Endometrium (tissue), 2 donors: Measurements from ENCODE around the gene PZP.
A peak's percentile ranks its signal among the peaks of the same experiment; 100 is the strongest.
"Not testable (repeated sequence)": the region's sequence is repeated elsewhere in the genome, so short reads cannot be mapped to it uniquely, and the experiment has no call there.

ENCODE experiments used
- FAIRE-seq: peaks from 2 replicates; lab custom pipeline; 2012; peaks lifted over from hg19 to GRCh38; lab: Jason Lieb, UNC
- donor health status: control.
- donor health status: control.

The PZP gene

GRCh38 chr12:9208229-9208628 lies at the start of gene PZP:
Gene PZP (minus strand): TSS chr12:9208395. CDS start chr12:9208341, 54 bp downstream.
- no peak for FAIRE-seq

DNA sequence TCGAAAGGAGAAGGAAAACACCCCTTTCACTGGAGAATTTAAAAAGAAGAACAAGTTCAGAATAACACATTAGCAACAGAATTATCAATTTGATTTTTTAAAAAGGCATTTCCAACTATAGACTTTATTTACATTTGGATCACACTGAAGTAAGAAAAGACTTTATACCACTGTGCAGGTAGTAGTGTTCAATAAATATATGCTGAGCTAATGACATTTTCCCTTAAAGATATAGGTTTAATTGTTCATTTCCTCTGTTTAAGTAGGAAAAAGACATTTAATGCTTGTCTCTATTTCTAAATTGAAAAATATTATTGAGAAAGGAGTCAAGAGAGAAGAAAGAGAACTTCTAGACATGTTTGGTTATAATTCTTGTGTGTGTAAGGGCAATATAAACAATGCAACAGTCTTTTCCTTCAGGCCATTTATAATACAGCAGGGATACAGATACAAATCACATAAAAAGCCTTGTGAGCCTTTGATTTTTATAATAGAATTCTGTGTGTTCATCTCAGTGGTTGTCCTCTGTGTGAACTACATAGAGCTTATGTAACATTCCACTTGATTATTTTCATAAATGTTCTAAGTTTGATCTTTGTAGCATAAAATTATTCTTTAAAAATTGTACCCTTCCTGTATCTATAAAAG lies 48.7 kb upstream of the PZP start:
- FAIRE-seq: no peak

DNA sequence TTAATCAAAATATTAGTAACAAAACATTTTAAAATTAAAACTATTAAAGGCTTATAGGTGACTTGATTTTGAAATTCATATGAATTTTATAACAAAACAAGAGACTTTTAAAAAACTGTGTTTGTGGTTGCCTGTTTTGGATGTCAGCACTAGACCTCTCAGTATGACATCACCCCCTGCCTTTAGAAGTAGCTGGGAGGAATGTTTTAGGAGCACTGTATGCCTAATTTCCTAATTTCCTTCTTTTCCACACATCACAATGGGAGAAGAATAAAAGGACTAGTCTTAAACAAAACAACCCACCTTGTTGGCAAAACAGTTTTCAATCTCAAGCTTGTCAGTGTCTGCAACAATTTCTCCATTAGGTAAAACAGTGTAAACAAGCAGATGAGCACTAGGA lies 48.1 kb upstream of the PZP start:
- no peak for FAIRE-seq

GRCh38 chr12:9255837-9256236 lies 47.6 kb upstream of the PZP start:
- no peak for FAIRE-seq

GRCh38 chr12:9253464-9253863 lies 45.3 kb upstream of the PZP start:
- no peak for FAIRE-seq

- not testable (repeated sequence) for FAIRE-seq
These were observed 44.6 kb upstream of the PZP start for GRCh38 chr12:9252791-9253190.

DNA sequence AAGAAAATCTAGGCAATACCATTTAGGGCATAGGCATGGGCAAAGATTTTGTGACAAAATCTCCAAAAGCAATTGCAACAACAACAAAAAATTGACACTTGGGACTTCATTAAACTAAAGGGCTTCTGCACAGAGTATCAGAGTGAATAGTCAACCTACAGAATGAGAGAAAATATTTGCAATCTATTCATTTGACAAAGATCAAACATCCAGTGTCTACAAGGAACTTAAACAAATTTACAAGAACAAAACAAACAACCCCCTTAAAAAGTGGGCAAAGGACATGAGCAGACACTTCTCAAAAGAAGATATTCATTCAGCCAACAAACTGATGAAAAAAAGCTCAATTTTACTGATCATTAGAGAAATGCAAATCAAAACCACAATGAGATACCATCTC lies 44.1 kb upstream of the PZP start:
- FAIRE-seq: no peak

DNA sequence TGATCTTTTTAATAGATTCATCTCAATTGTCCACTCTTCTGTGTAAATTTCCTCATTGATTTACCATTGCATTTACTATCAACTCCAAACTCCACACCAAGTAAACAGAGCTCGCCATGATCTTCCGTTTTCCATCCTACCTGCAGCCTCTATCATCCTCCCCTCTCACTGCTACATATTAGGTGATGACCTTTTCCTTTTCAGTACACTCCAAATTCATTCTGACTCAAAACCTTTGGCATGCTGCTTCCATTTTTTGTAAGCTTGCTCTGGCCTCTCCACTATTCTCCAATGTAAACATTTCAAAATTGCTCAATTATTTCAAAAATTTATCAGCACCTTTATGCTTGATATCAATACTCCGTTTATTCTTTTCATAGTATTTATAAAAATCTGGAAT lies 40.2 kb upstream of the PZP start:
- no peak for FAIRE-seq

GRCh38 chr12:9244894-9245293 lies 36.7 kb upstream of the PZP start:
- FAIRE-seq: no peak

DNA sequence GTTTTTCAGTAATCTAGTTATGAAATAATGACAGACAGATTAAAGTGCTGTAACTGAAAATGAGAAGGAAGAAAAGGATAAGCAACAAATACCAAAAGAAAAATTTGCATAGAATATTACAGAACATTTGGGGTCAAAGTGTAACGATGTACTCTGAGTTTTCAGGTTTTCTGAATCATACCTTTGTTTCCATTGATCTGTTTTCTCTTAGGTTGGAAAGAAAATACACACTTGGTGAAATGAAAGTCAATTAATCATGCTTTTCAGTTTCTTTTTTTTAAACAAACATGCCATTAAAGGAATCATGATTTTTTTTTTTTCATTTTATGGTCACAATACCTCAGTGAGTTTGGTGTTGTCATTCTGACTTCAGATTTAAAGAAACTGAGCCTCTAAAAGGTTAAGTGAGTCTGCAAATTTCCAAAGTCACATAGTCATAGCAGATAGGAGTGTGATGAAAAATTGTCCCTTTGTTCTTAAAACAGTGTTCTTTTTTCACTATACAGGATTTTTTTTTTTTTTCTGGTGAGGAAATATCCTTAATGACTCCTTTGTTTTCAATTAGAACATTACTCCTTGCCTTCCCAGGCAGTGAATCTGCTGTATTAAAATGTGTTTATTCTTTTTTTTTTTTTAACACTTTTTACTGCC lies 35.9 kb upstream of the PZP start:
- no peak for FAIRE-seq

GRCh38 chr12:9241301-9241700 lies 33.1 kb upstream of the PZP start:
- no peak for FAIRE-seq

DNA sequence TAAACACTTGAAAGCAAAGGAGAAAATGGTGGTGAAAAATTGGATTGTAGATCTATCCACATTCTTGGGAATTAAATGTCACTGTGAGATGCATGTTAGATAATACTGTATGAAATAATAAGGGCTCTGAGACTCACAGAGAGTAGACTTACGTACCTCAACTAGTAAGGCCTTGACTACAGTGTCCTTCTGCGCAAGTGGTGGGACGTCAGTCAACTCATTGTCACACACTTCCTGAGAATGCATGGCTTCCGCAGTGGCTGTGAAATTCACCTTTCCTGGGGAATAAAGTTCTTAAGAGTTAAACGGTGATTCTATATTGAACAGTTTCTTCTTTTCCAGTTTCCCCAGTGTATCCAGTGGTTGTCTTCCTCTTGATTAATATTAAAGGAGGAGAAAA lies 32.6 kb upstream of the PZP start:
- no peak for FAIRE-seq

GRCh38 chr12:9240004-9240635 lies 31.9 kb upstream of the PZP start:
- FAIRE-seq: not testable (repeated sequence)

DNA sequence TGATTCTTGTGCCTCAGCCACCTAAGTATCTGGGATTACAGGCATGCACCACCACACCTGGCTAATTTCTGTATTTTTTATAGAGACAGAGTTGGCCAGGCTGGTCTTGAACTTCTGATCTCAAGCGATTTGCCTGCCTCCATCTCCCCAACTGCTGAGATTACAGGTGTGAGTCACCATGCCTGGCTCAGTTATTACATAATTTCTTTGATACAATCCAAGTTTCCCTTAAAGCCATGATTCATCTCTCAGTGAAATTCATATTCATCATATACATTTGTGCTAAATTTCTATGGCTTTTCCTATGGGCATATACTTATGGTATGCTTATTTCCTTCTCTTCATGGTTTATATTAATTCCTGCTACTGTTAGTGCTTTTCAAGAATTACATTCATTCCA lies 29.1 kb upstream of the PZP start:
- FAIRE-seq: no peak

DNA sequence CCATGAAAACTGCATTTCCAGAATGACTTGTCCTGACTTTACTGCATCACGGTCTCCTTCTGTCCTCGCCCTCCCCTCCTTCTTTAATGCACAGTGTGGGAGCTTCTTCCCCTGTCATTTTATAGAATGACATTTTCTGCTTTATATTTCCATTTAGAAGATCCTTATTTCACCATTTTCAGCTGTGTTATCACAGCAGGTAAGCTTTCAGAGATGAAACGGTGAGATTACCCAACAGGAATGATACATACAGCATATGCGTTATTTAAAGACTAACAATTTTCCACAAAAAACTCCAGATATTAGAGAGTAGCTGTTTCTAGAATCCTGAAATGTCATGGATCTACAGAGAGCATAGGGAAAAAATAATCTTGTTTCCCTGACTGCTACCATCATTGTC lies 27.3 kb upstream of the PZP start:
- FAIRE-seq: no peak

DNA sequence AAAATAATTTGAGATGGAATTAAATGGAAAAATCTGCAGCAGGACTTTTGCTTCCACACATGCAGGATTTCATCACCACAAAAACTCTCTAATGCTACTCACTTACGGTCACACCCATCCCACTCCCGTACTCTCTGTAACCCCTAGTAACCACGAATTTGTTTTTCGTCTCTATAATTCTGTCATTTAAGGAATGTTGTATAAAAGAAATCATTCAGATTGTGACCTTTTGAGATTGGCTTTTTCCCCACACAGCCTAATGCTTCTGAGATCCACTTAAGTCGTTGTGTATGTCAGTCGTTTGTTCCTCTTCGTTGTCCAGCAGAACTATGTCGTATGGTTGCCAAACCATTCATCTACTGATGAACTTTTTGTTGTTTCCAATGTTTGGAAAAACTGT lies 19.8 kb upstream of the PZP start:
- peak; percentile 63 for FAIRE-seq

- FAIRE-seq: no peak
These were observed 15.6 kb upstream of the PZP start for GRCh38 chr12:9223830-9224229.

DNA sequence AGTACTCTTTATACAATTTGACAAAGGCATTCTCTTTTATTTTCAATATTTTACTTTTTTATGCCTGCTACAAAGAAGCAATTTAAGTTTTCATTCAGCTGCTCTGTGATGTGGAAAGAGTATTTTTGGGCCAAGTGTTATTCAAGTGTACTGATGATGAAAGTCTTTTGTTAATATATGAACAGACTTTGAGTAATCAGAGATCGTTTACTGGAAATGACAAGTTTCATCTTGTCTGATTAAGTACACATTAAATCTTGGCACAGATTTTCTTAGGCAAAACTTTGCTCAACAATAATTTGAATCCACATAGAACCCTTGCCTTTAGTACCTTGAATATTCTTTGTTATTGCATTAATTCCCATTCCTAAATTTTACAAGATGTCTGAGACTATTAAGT lies 13.3 kb upstream of the PZP start:
- FAIRE-seq: no peak

- not testable (repeated sequence) for FAIRE-seq
These were observed 12.8 kb upstream of the PZP start for GRCh38 chr12:9221011-9221410.

DNA sequence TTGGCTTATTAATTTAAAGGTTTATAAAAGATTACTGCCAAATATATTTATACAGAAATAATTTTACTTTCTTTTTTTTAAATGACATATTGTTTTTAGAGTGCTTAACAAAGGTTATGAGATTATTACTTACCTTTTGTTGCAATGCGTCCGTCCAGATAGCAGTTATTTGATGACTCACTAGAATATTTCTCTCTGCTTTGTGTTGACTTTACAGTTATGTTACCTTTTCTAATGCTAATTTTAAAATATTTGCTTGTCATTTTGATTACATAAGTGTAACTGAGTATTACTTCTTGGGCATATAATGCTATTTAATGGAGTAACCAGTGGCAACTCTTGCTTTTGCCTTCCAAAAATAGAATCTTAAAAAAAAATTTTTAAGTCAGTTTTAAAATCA lies 6.3 kb upstream of the PZP start:
- no peak for FAIRE-seq

- FAIRE-seq: no peak
These were observed 3.5 kb upstream of the PZP start for GRCh38 chr12:9211687-9212086.

- no peak for FAIRE-seq
These were observed 3.8 kb downstream of the PZP start for GRCh38 chr12:9204380-9204779.

- no peak for FAIRE-seq
These were observed 10.2 kb downstream of the PZP start for GRCh38 chr12:9198012-9198411.

- FAIRE-seq: no peak
These were observed 23.9 kb downstream of the PZP start for GRCh38 chr12:9184276-9184675.
